ENCODE data around the gene TMEM169.
"Not testable (repeated sequence)": the region's sequence is repeated elsewhere in the genome, so short reads cannot be mapped to it uniquely, and the experiment has no call there.

DNA sequence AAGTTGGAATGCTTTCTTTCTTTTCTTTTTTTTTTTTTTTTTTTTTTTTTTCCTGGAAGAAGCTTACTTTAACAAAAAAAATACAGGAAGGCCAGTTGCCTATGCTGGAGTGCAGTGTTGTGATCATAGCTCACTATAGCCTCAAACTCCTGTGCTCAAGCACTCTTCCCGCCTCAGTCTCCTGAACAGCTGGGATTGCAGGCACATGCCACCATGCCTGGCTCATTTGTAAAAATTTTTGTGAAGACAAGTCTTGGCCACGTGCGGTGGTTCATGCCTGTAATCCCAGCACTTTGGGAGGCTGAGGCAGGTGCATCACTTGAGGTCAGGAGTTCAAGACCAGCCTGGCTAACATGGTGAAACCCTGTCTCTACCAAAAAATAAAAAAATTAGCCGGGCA is 59.8 kb downstream of the TMEM169 start:
- not testable (repeated sequence) for TF ChIP-seq CTCF (IDR thresholded peaks at IDR 0.05; ENCODE audit: poor library complexity, severe bottlenecking); RAD21 (conservative IDR thresholded peaks at IDR 0.05)

Measured in neural cell (in vitro differentiated cells).